OCI-LY3 (cell line): ENCODE measurements around the gene MYBPHL.

ENCODE experiments used
- H2AFZ ChIP-seq: fragments of 200-600, 300-600 bp; shearing (Covaris generic); 2 replicates; pipeline ENCODE4 v1.6.0; 2014; ENCODE audit warnings: antibody characterized with exemption, low read depth, low read length
- H3K27ac ChIP-seq: fragments of 200-600, 300-600 bp; sonication (generic); 2 replicates; pipeline ENCODE4 v1.5.1; 2014; ENCODE audit warnings: mild to moderate bottlenecking, low read length, moderate library complexity, mixed read lengths
- H3K27me3 ChIP-seq: fragments of 200-600, 300-600 bp; sonication (generic); 2 replicates; pipeline ENCODE4 v1.6.1; 2014; ENCODE audit warnings: low read depth, low read length, mixed read lengths
- H3K36me3 ChIP-seq: fragments of 200-600, 300-600 bp; sonication (generic); replicated peaks from 2 replicates; pipeline ENCODE3; 2014; ENCODE audit warnings: low read depth, low read length, mixed read lengths
- H3K4me1 ChIP-seq: fragments of 300-600, 200-600 bp; sonication (generic); 2 replicates; pipeline ENCODE4 v1.6.1; 2014; ENCODE audit warnings: low read length, mixed read lengths
- H3K4me2 ChIP-seq: fragments of 200-600, 300-600 bp; sonication (generic); 2 replicates; pipeline ENCODE4 v1.6.1; 2014; ENCODE audit warnings: low read length, mixed read lengths
- H3K4me3 ChIP-seq: fragments of 300-600, 200-600 bp; sonication (generic); 2 replicates; pipeline ENCODE4 v1.5.1; 2014; ENCODE audit warnings: antibody characterized with exemption, mild to moderate bottlenecking, low read length, moderate library complexity
- H3K79me2 ChIP-seq: fragments of 300-600, 200-600 bp; shearing (Covaris generic); 2 replicates; pipeline ENCODE4 v1.6.1; 2014; ENCODE audit warnings: mild to moderate bottlenecking, low read length, mixed read lengths
- H3K9ac ChIP-seq: fragments of 300-600, 200-600 bp; shearing (Covaris generic); 2 replicates; pipeline ENCODE4 v1.6.0; 2014; ENCODE audit warnings: mild to moderate bottlenecking, low read length, moderate library complexity
- H3K9me3 ChIP-seq: fragments of 200-600, 300-600 bp; shearing (Covaris generic); 2 replicates; pipeline ENCODE4 v1.6.1; 2014; ENCODE audit warnings: low read length, mixed read lengths; ENCODE audit not compliant: insufficient read depth
- H4K20me1 ChIP-seq: fragments of 200-600, 300-600 bp; sonication (generic); 2 replicates; pipeline ENCODE4 v1.6.1; 2016; ENCODE audit warnings: low read length, mixed read lengths; ENCODE audit not compliant: insufficient read depth
- EZH2phosphoT487 ChIP-seq: fragments of 200-600 bp; shearing (Covaris generic); IDR thresholded peaks from 2 replicates; pipeline ENCODE4 v1.6.1; 2018; ENCODE audit warnings: antibody characterized with exemption, mixed run types, low read depth
- TF ChIP-seq, protein P1 (sequence below): fragments of 200-600, 300-600 bp; sonication (generic); IDR thresholded peaks from 2 replicates; pipeline ENCODE4 v1.5.1; 2014; ENCODE audit warnings: antibody characterized with exemption, low read length, low read depth

The MYBPHL gene

DNA sequence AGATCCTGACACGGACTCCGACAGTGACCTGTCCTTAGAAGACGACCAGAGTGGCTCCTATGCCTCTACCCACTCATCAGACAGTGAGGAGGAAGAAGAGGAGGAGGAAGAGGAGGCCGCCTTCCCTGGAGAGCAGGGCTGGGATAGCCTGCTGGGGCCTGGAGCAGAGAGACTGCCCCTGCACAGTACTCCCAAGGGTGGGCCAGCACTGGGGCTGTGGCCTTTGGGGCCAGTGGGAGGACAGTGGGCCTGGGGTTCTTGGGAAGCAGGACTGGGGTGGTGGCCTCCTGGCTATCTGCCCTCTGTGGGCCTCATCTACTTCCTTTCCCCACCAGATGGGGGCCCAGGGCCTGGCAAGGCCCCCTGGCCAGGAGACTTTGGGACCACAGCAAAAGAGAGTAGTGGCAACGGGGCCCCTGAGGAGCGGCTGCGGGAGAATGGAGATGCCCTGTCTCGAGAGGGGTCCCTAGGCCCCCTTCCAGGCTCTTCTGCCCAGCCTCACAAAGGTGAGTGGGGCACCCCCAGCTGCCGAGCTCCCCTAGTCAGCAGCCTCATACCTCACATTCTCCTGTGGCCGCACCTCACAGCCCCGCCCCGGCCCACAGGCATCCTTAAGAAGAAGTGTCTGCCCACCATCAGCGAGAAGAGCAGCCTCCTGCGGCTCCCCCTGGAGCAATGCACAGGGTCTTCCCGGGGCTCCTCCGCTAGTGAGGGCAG lies 33.8 kb downstream of the MYBPHL start:
- no peak overlapping the region for H3K4me3 ChIP-seq
- no peaks in the 10 kb centered on the region for H4K20me1 ChIP-seq
- no peak overlapping the region for H3K4me2 ChIP-seq
- no peaks in the 10 kb centered on the region for H3K4me1 ChIP-seq
- no peaks in the 10 kb centered on the region for H3K79me2 ChIP-seq
- no peak overlapping the region for H3K9ac ChIP-seq
- TF ChIP-seq, protein P1, sequence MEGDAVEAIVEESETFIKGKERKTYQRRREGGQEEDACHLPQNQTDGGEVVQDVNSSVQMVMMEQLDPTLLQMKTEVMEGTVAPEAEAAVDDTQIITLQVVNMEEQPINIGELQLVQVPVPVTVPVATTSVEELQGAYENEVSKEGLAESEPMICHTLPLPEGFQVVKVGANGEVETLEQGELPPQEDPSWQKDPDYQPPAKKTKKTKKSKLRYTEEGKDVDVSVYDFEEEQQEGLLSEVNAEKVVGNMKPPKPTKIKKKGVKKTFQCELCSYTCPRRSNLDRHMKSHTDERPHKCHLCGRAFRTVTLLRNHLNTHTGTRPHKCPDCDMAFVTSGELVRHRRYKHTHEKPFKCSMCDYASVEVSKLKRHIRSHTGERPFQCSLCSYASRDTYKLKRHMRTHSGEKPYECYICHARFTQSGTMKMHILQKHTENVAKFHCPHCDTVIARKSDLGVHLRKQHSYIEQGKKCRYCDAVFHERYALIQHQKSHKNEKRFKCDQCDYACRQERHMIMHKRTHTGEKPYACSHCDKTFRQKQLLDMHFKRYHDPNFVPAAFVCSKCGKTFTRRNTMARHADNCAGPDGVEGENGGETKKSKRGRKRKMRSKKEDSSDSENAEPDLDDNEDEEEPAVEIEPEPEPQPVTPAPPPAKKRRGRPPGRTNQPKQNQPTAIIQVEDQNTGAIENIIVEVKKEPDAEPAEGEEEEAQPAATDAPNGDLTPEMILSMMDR = no peak
- no peak for TF ChIP-seq EZH2phosphoT487
- H3K27ac ChIP-seq = no peak overlapping the region
- no peaks in the 10 kb centered on the region for H3K27me3 ChIP-seq
- no peaks in the 10 kb centered on the region for H3K36me3 ChIP-seq
- no peaks in the 10 kb centered on the region for H3K9me3 ChIP-seq
- no peak overlapping the region for H2AFZ ChIP-seq

DNA sequence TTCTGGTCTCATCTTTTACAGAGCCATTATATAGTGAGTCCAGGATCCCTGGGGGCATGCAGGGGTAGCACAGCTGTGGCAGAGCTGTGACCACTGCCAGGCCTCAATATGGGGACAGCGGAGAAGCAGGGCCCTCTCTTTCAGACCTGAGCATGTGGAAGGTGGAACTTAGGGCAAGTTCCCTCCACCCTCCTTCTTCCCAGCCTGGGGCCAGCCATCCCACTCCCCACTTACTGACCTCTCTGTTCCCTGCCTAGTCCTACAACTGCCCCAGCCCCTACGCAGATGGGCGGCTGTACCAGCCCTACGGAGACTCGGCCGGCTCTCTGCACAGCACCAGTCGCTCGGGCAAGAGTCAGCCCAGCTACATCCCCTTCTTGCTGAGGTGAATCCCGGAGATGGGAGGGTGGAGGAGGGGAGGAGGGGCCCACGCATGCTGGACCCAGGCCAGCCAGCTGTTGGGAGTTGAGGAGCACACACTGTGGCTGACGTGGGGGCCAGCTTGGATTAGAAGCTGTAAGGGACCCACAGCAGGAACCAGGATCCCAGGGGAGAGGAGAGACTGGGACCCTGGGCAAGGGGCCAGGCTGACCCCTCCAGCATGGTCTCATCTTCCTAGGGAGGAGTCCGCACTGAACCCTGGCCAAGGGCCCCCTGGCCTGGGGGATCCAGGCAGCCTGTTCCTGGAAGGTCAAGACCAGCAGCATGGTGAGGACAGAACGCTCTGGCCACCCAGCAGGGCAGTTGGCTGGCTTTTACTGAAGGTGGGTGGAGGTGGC lies 34.6 kb downstream of the MYBPHL start:
- no peak overlapping the region for H3K9ac ChIP-seq
- no peak overlapping the region for H3K4me2 ChIP-seq
- no peak overlapping the region for H3K27ac ChIP-seq

DNA sequence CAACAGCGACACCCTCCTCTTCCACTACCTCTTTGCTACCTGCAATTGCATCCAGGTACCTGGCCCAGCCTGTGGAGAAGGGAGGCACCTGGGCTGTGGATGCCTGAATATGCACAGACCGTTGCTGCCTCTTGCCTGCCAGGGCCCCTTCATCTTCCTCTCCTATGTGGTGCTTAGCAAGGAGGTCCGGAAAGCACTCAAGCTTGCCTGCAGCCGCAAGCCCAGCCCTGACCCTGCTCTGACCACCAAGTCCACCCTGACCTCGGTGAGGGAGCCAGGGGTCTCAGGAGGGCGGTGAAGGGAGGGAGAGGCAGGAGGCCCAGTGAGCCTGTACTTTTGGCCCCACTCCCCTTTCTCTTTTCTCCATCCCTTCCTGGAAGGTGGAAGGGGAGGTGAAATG lies 35.4 kb downstream of the MYBPHL start:
- Histone ChIP-seq H3K79me2 (no peaks in the 10 kb centered on the region), H3K9me3 (no peaks in the 10 kb centered on the region), H3K36me3 (no peaks in the 10 kb centered on the region)

More for the DNA sequence above, 34.6 kb downstream of the MYBPHL start:
- H3K36me3 ChIP-seq = no peaks in the 10 kb centered on the region
- no peaks in the 10 kb centered on the region for H3K27me3 ChIP-seq
- no peaks in the 10 kb centered on the region for H3K4me1 ChIP-seq
- H2AFZ ChIP-seq = no peak overlapping the region
- no peaks in the 10 kb centered on the region for H3K9me3 ChIP-seq
- TF ChIP-seq EZH2phosphoT487 = no peak
- TF ChIP-seq, protein P1 = no peak
- H4K20me1 ChIP-seq = no peaks in the 10 kb centered on the region
- no peak overlapping the region for H3K4me3 ChIP-seq
- no peaks in the 10 kb centered on the region for H3K79me2 ChIP-seq

More for the DNA sequence above, 35.4 kb downstream of the MYBPHL start:
- Histone ChIP-seq H3K4me2 (no peak overlapping the region), H3K4me3 (no peak overlapping the region), H2AFZ (no peak overlapping the region), H4K20me1 (no peaks in the 10 kb centered on the region), H3K27ac (no peak overlapping the region), H3K9ac (no peak overlapping the region), H3K27me3 (no peaks in the 10 kb centered on the region), H3K4me1 (no peaks in the 10 kb centered on the region)
- no peak for TF ChIP-seq EZH2phosphoT487
- TF ChIP-seq, protein P1 = no peak
